ENCODE data around the gene MTX1.

MTX1 gene

GRCh38 chr1:155170806-155171205 lies 37.7 kb upstream of the MTX1 start:
- POLR2A ChIA-PET = no interaction called here
- no peak for DNase-seq (ENCODE audit: extremely low spot score)
- CTCF ChIA-PET = interaction anchor here (2.5 to 9.6 kb wide), 3 partner anchors 23 to 85 kb away, joined by 11 to 184 read pairs (median 85); no protein-coding TSS in a partner anchor
- no peak for TF ChIP-seq CTCF (IDR thresholded peaks at IDR 0.05; ENCODE audit: control extremely low read depth, extremely low read depth, low read depth, missing control alignments)

GRCh38 chr1:155171836-155172731 lies 36.4 kb upstream of the MTX1 start:
- ChIA-PET CTCF (interaction anchor here (0.8 to 11.6 kb wide), 35 partner anchors 8 to 1185 kb away, joined by 3 to 167 read pairs (median 7); partner anchors contain the start of genes FDPS, RUSC1 and SLC50A1), POLR2A (interaction anchor here (0.9 to 1.7 kb wide), 2 partner anchors 80 to 115 kb away, joined by 3 to 5 read pairs; no protein-coding TSS in a partner anchor)
- no peak for DNase-seq (ENCODE audit: extremely low spot score)
- TF ChIP-seq CTCF (IDR thresholded peaks at IDR 0.05; ENCODE audit: control extremely low read depth, extremely low read depth, low read depth, missing control alignments) = no peak

GRCh38 chr1:155172732-155173477 lies 35.6 kb upstream of the MTX1 start, which contains the start of gene KRTCAP2:
TSS of gene KRTCAP2 (minus strand) at chr1:155173304. CDS start at chr1:155173224, 80 bp downstream.
- TF ChIP-seq CTCF (IDR thresholded peaks at IDR 0.05; ENCODE audit: control extremely low read depth, extremely low read depth, low read depth, missing control alignments) = peak; percentile 98
- peak; percentile 97 for DNase-seq (ENCODE audit: extremely low spot score)
- CTCF ChIA-PET = interaction anchor here (0.7 to 11.6 kb wide), 50 partner anchors 9 to 1186 kb away, joined by 3 to 167 read pairs (median 5); partner anchors contain the start of genes EFNA3, FDPS, MTX1 and RUSC1
- POLR2A ChIA-PET = interaction anchor here (0.7 to 1.7 kb wide), 3 partner anchors 32 to 116 kb away, joined by 3 to 5 read pairs (median 3); no protein-coding TSS in a partner anchor

GRCh38 chr1:155173478-155174323 lies 34.8 kb upstream of the MTX1 start, which contains the start of gene TRIM46:
TSS of gene TRIM46 (plus strand) at chr1:155173849. CDS start at chr1:155173967, 118 bp downstream.
- DNase-seq (ENCODE audit: extremely low spot score) = peak; percentile 78
- POLR2A ChIA-PET = interaction anchor here (0.6 to 1.7 kb wide), 3 partner anchors 82 to 187 kb away, joined by 3 to 5 read pairs (median 3); no protein-coding TSS in a partner anchor
- no peak for TF ChIP-seq CTCF (IDR thresholded peaks at IDR 0.05; ENCODE audit: control extremely low read depth, extremely low read depth, low read depth, missing control alignments)
- CTCF ChIA-PET = interaction anchor here (0.7 to 11.6 kb wide), 45 partner anchors 10 to 1187 kb away, joined by 3 to 167 read pairs (median 6); partner anchors contain the start of genes EFNA3, FDPS, MTX1 and SLC50A1

GRCh38 chr1:155174324-155175280 lies 33.9 kb upstream of the MTX1 start:
- TF ChIP-seq CTCF (IDR thresholded peaks at IDR 0.05; ENCODE audit: control extremely low read depth, extremely low read depth, low read depth, missing control alignments) = no peak
- no peak for DNase-seq (ENCODE audit: extremely low spot score)
- POLR2A ChIA-PET = interaction anchor here (0.6 to 0.7 kb wide), 2 partner anchors 186 to 1317 kb away, joined by 3 read pairs; no protein-coding TSS in a partner anchor
- CTCF ChIA-PET = interaction anchor here (0.8 to 11.6 kb wide), 19 partner anchors 11 to 417 kb away, joined by 3 to 167 read pairs (median 6); partner anchors contain the start of genes MTX1, SLC50A1 and THBS3
